Liver (tissue), 9 donors: Measurements from ENCODE around the gene PCDHGA7. TPM values are rescaled to one million over a fixed set of nuclear protein-coding genes. Genes with fewer than 3 reads are reported as not detected.
"Not testable (repeated sequence)": the region's sequence is repeated elsewhere in the genome, so short reads cannot be mapped to it uniquely, and the experiment has no call there.

ENCODE experiments used
- DNase-seq: peaks from one replicate; pipeline ENCODE4 v3.0.0-alpha.2; 2017; ENCODE audit warnings: low spot score
- H3K27ac ChIP-seq, 2 donors: one replicate each; pipeline ENCODE4 v1.7.0; 2013; ENCODE audit warnings: inconsistent platforms in 2 of 2, low read length in 2 of 2, control low read depth in 1 of 2, low read depth in 1 of 2, mild to moderate bottlenecking in 1 of 2
- H3K27me3 ChIP-seq, 4 donors: one replicate each; pipeline versions ENCODE4 v1.6.1 to v1.7.0; 2013; ENCODE audit warnings: low read length in 3 of 4, inconsistent platforms in 1 of 4, mild to moderate bottlenecking in 1 of 4, moderate library complexity in 1 of 4; ENCODE audit not compliant: control insufficient read depth in 4 of 4, insufficient read depth in 4 of 4
- H3K36me3 ChIP-seq, 4 donors: one replicate each; pipeline versions ENCODE4 v1.6.1 to v1.7.0; 2013; ENCODE audit warnings: low read length in 3 of 4, mild to moderate bottlenecking in 3 of 4, low read depth in 1 of 4, moderate library complexity in 1 of 4; ENCODE audit not compliant: control insufficient read depth in 4 of 4, insufficient read depth in 3 of 4
- H3K4me1 ChIP-seq, 4 donors: one replicate each; pipeline versions ENCODE4 v1.6.1 to v1.7.0; 2013; ENCODE audit warnings: low read length in 3 of 4, mild to moderate bottlenecking in 3 of 4, moderate library complexity in 1 of 4; ENCODE audit not compliant: control insufficient read depth in 4 of 4, insufficient read depth in 4 of 4
- H3K4me3 ChIP-seq, 3 donors: one replicate each; pipeline versions ENCODE4 v1.6.1 to v1.7.0; 2013; ENCODE audit warnings: low read length in 3 of 3, control low read depth in 1 of 3, low read depth in 1 of 3, mild to moderate bottlenecking in 1 of 3
- H3K9ac ChIP-seq, 2 donors: one replicate each; pipeline ENCODE4 v1.7.0; 2013; ENCODE audit warnings: low read length in 2 of 2, mild to moderate bottlenecking in 2 of 2, moderate library complexity in 2 of 2, control low read depth in 1 of 2, low read depth in 1 of 2
- H3K9me3 ChIP-seq, 4 donors: one replicate each; pipeline versions ENCODE4 v1.6.1 to v1.7.0; 2013; ENCODE audit warnings: low read length in 3 of 4; ENCODE audit not compliant: control insufficient read depth in 4 of 4
- EGR1 ChIP-seq, 2 donors: IDR thresholded peaks; 2 replicates each; pipeline ENCODE4 v1.6.1; 2016 to 2018; ENCODE audit warnings: antibody characterized with exemption in 2 of 2, low read depth in 2 of 2
- FOXA1 ChIP-seq: IDR thresholded peaks from 2 replicates; pipeline ENCODE4 v1.6.1; 2016; ENCODE audit warnings: antibody characterized with exemption
- FOXA2 ChIP-seq: IDR thresholded peaks from 2 replicates; pipeline ENCODE4 v1.6.1; 2016; ENCODE audit warnings: antibody characterized with exemption
- GABPA ChIP-seq, 2 donors: IDR thresholded peaks in 1 of 2; conservative IDR thresholded peaks in 1 of 2; 2 replicates each; pipeline ENCODE4 v1.6.1; 2016; ENCODE audit warnings: antibody characterized with exemption in 2 of 2, mild to moderate bottlenecking in 1 of 2, moderate library complexity in 1 of 2
- HNF4G ChIP-seq: IDR thresholded peaks from 2 replicates; pipeline ENCODE4 v1.6.1; 2016; ENCODE audit warnings: antibody characterized with exemption
- JUND ChIP-seq, 2 donors: IDR thresholded peaks; 2 replicates each; pipeline ENCODE4 v1.6.1; 2016; ENCODE audit warnings: antibody characterized with exemption in 2 of 2
- NR2F2 ChIP-seq: IDR thresholded peaks from 2 replicates; pipeline ENCODE4 v1.6.1; 2016; ENCODE audit warnings: antibody characterized with exemption
- RAD21 ChIP-seq, 2 donors: IDR thresholded peaks; 2 replicates each; pipeline ENCODE4 v1.6.1; 2016; ENCODE audit warnings: antibody characterized with exemption in 2 of 2, mild to moderate bottlenecking in 2 of 2
- RXRA ChIP-seq, 2 donors: IDR thresholded peaks; 2 replicates each; pipeline ENCODE4 v1.6.1; 2017 to 2018; ENCODE audit warnings: antibody characterized with exemption in 2 of 2, mild to moderate bottlenecking in 1 of 2
- SP1 ChIP-seq: IDR thresholded peaks from 2 replicates; pipeline ENCODE4 v1.6.1; 2018; ENCODE audit warnings: antibody characterized with exemption, mild to moderate bottlenecking
- TAF1 ChIP-seq: conservative IDR thresholded peaks from 2 replicates; pipeline ENCODE4 v1.6.1; 2016; ENCODE audit warnings: antibody characterized with exemption, mild to moderate bottlenecking
- YY1 ChIP-seq: IDR thresholded peaks from 2 replicates; pipeline ENCODE4 v1.6.1; 2016; ENCODE audit warnings: antibody characterized with exemption, mild to moderate bottlenecking
- ZBTB33 ChIP-seq: IDR thresholded peaks from 2 replicates; pipeline ENCODE4 v1.6.1; 2016; ENCODE audit warnings: antibody characterized with exemption
- WGBS: extraction: QIAGEN DNeasy Blood & Tissue Kit; methylation state at CpG from one replicate; pipeline ENCODE4 v1.1.7; 2013; 5-methylcytosine and 5-hydroxymethylcytosine counted together
- polyA plus RNA-seq, 2 donors: library from polyadenylated mRNA; stranded (reverse) in 1 of 2; unstranded in 1 of 2; fragments of 200-250 nt in 1 of 2; fragments of >200 nt in 1 of 2; fragmentation: Nextera tagmentation in 1 of 2; extraction: Ambion mirVana in 1 of 2; gene quantifications; one replicate each; pipeline versions ENCODE4 v1.2.1 to v1.2.3, GENCODE V29; 2013 to 2015
- total RNA-seq, 2 donors: library from RNA; depleted of rRNA; stranded (reverse); fragments of >200 nt; gene quantifications; one replicate each; pipeline ENCODE4 v1.2.3, GENCODE V29; 2014
- TF ChIP-seq, protein P1 (sequence below): fragments of 150-350 bp; IDR thresholded peaks from 2 replicates; pipeline ENCODE4 v1.5.1; 2017; ENCODE audit warnings: improper control_type of control experiment, low read depth, low read length; ENCODE audit not compliant: missing input control
- donor health status: healthy.
- donor health status: healthy.
- donor health status: healthy.
- donor health status: healthy.
- donor health status: healthy.

Gene PCDHGA7
- total RNA-seq (under 1 TPM; 0.19 to 0.67 TPM), polyA plus RNA-seq (under 1 TPM; 0.21 TPM)

DNA sequence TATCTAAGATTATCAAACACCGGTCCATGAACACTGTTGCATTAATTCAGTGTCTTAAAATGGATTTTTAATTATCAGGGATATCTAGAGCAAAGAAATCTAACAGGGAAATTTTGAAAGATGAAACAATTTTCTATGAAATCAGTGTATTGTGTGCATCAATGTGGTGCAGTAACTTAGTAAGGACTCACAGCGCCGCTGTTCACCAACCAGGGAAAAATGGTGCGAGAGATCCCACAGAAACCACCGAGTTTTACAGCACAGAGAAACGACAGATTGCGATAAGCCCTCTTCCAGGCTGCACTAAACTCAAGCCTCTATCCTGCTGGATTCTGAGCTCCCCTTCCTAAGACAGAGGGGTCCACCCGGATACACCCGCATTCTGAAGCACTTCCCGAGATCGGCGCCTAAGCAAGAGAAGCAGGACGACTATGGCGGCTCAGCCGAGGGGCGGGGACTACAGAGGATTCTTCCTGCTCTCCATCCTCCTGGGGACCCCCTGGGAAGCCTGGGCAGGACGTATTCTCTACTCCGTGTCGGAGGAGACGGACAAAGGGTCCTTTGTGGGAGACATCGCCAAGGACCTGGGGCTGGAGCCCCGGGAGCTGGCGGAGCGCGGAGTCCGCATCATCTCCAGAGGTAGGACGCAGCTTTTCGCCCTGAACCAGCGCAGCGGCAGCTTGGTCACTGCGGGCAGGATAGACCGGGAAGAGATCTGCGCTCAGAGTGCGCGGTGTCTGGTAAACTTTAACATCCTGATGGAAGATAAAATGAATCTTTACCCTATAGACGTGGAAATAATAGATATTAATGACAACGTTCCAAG is at the start of gene PCDHGA7:
PCDHGA7 (plus strand) TSS at position 274 of the 826 bp plus-strand sequence; CDS start at position 432, 158 bp downstream.
- no peak for TF ChIP-seq FOXA1
- TF ChIP-seq HNF4G: no peak
- no peak for TF ChIP-seq SP1
- no peak for TF ChIP-seq RAD21 (IDR thresholded peaks at IDR 0.05)
- TF ChIP-seq TAF1: no peak
- TF ChIP-seq FOXA2: no peak
- no peak for TF ChIP-seq RXRA (IDR thresholded peaks at IDR 0.05)
- TF ChIP-seq, protein P1, sequence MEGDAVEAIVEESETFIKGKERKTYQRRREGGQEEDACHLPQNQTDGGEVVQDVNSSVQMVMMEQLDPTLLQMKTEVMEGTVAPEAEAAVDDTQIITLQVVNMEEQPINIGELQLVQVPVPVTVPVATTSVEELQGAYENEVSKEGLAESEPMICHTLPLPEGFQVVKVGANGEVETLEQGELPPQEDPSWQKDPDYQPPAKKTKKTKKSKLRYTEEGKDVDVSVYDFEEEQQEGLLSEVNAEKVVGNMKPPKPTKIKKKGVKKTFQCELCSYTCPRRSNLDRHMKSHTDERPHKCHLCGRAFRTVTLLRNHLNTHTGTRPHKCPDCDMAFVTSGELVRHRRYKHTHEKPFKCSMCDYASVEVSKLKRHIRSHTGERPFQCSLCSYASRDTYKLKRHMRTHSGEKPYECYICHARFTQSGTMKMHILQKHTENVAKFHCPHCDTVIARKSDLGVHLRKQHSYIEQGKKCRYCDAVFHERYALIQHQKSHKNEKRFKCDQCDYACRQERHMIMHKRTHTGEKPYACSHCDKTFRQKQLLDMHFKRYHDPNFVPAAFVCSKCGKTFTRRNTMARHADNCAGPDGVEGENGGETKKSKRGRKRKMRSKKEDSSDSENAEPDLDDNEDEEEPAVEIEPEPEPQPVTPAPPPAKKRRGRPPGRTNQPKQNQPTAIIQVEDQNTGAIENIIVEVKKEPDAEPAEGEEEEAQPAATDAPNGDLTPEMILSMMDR: no peak
- no peak for TF ChIP-seq YY1
- TF ChIP-seq JUND (IDR thresholded peaks at IDR 0.05): no peak
- peaks cover 21 to 67% (median 33%) of the 10 kb centered on the region in 4 donors for H3K9me3 ChIP-seq
- no peak within 1 kb of the TSS for H3K9ac ChIP-seq
- WGBS: 16% methylated on average over 37 of the region's 37 CpGs
- H3K27ac ChIP-seq: no peak within 1 kb of the TSS
- no peaks in the 10 kb centered on the region for H3K36me3 ChIP-seq
- H3K4me1 ChIP-seq: no peaks in the 10 kb centered on the region
- H3K27me3 ChIP-seq: peaks cover 0 to 6% (median 0%) of the 10 kb centered on the region in 4 donors
- no peak for DNase-seq
- H3K4me3 ChIP-seq: peak within 1 kb of the TSS; percentile 1 to 69 (median 63)

DNA sequence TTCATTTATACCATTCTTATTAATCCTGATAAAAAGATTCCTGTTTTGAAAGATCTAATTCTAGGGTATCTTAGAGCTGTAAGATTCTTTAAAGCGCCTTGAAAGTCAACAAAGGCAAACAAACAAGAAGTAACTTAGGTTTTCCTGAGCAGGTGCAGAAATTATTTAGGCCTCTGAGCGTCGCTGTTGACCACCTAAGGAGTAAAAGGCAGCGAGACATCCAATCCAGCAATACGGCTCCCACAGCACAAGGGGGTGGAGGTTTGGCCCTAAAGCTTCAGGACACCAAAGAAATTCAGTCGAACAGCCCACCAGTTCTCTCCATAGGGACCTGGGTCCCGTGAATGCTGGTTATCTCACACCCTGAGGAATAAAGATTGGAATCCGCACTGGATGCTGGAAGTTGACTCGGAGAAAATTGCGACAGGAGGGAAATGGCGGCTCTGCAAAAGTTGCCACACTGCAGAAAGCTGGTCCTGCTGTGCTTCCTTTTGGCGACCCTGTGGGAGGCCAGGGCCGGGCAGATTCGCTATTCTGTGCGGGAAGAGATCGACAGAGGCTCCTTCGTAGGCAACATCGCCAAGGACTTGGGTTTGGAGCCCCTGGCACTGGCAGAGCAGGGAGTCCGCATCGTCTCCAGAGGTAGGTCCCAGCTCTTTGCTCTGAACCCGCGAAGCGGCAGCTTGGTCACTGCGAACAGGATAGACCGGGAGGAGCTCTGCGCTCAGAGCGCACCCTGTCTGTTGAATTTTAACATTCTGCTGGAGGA is 43.8 kb upstream of the PCDHGA7 start, which contains the start of gene PCDHGA2:
PCDHGA2 (plus strand) TSS at position 223 of the 769 bp plus-strand sequence.
- H3K9ac ChIP-seq: no peak within 1 kb of the TSS
- peak within 1 kb of the TSS; percentile 20 to 52 (median 37) for H3K4me3 ChIP-seq
- TF ChIP-seq NR2F2 (no peak), TAF1 (no peak), JUND (IDR thresholded peaks at IDR 0.05) (no peak), EGR1 (IDR thresholded peaks at IDR 0.05; ENCODE audit: low read depth in 2 of 2) (no peak), RAD21 (IDR thresholded peaks at IDR 0.05) (peak; percentile 34 to 43), ZBTB33 (no peak), GABPA (IDR thresholded peaks at IDR 0.05 in 1 of 2, conservative IDR thresholded peaks at IDR 0.05 in 1 of 2) (no peak), YY1 (no peak)
- H3K36me3 ChIP-seq: peaks cover 0 to 2% (median 0%) of the 10 kb centered on the region in 4 donors
- peaks cover 0 to 19% (median 8%) of the 10 kb centered on the region in 4 donors for H3K27me3 ChIP-seq
- no peaks in the 10 kb centered on the region for H3K4me1 ChIP-seq
- 12% methylated on average over 27 of the region's 27 CpGs for WGBS
- DNase-seq: no peak
- H3K9me3 ChIP-seq: peaks cover 26 to 66% (median 34%) of the 10 kb centered on the region in 4 donors
- no peak within 1 kb of the TSS for H3K27ac ChIP-seq

- not testable (repeated sequence) for H3K27ac ChIP-seq, H3K4me3 ChIP-seq, H3K4me1 ChIP-seq, H3K36me3 ChIP-seq, DNase-seq, H3K9ac ChIP-seq
- 40% methylated on average over 45 of the region's 45 CpGs for WGBS
- peaks cover 0 to 17% (median 10%) of the 10 kb centered on the region in 4 donors for H3K27me3 ChIP-seq
- H3K9me3 ChIP-seq: peaks cover 33 to 76% (median 38%) of the 10 kb centered on the region in 4 donors
Observed at GRCh38 chr5:141340781-141341354, 41.7 kb upstream of the PCDHGA7 start.
